ENCODE measurements around the gene PITPNM3. TPM values are rescaled to one million over a fixed set of nuclear protein-coding genes. Genes with fewer than 3 reads are reported as not detected.

Gene PITPNM3
- total and polyA plus RNA-seq, 2 experiments from 2014 or later = 1.0 to 1.5 TPM

DNA sequence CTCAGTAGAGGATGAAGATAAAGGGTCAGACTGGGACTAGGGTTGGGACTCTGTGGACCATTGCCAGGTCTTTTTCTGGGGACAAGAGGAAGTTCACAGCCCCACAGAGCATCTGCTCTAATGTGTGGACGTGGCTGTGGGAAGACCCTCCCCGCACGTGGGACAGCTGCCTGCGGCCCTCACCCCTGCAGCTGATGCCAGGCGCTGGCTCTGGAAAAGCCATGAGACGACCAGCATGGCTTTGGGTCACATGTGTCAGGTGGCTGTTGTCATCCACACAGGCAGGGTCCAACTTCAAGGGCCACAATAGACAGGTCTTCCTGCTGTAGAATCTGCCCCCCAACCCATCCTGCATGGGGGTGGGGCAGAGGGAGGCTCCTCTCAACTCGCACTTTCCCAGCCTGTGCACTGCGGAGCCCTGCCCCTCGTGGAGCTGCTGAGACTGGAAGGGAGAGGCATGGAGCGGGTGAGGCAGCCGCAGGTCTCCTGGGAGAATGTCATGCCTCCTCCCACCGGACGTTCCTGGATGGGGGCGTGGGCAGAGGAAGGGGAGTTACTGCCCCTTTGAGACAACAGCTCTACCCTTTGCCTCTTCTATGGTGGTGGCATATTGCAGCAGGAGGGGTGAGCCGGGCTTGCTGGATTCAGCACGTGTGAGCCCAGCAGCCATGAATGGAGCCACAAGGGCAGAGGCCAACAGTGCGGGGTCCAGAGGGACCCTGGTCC is 58.7 kb downstream of the PITPNM3 start:
- Mint-ChIP-seq H3K4me3 (no peak overlapping the region), H3K4me1 (peaks cover 58% of the 10 kb centered on the region), H3K27me3 (ENCODE audit: insufficient read depth, low read depth, poor library complexity) (peaks cover 18% of the 10 kb centered on the region), H3K27ac (no peak overlapping the region), H3K9me3 (peaks cover 2% of the 10 kb centered on the region; the same call in 1 of the 3 replicates), H3K36me3 (ENCODE audit: low read depth) (peaks cover 8% of the 10 kb centered on the region; the same call in 2 of the 3 replicates)
- Histone ChIP-seq H3K27me3 (ENCODE audit: insufficient read depth) (no peaks in the 10 kb centered on the region), H2AFZ (no peak overlapping the region), H3K9me2 (ENCODE audit: insufficient read depth) (no peaks in the 10 kb centered on the region), H3K27ac (ENCODE audit: low read depth) (no peak overlapping the region), H3K4me3 (no peak overlapping the region), H3K79me2 (replicated peaks; ENCODE audit: insufficient read depth) (no peaks in the 10 kb centered on the region), H3K4me2 (peak overlapping the region; percentile 51), H4K20me1 (replicated peaks; ENCODE audit: insufficient read depth) (no peaks in the 10 kb centered on the region), H3K36me3 (ENCODE audit: insufficient read depth) (no peaks in the 10 kb centered on the region), H3K4me1 (ENCODE audit: insufficient read depth) (peaks cover 39% of the 10 kb centered on the region), H3F3A (replicated peaks; ENCODE audit: low read depth) (no peaks in the 10 kb centered on the region)
- TF ChIP-seq, protein P1, sequence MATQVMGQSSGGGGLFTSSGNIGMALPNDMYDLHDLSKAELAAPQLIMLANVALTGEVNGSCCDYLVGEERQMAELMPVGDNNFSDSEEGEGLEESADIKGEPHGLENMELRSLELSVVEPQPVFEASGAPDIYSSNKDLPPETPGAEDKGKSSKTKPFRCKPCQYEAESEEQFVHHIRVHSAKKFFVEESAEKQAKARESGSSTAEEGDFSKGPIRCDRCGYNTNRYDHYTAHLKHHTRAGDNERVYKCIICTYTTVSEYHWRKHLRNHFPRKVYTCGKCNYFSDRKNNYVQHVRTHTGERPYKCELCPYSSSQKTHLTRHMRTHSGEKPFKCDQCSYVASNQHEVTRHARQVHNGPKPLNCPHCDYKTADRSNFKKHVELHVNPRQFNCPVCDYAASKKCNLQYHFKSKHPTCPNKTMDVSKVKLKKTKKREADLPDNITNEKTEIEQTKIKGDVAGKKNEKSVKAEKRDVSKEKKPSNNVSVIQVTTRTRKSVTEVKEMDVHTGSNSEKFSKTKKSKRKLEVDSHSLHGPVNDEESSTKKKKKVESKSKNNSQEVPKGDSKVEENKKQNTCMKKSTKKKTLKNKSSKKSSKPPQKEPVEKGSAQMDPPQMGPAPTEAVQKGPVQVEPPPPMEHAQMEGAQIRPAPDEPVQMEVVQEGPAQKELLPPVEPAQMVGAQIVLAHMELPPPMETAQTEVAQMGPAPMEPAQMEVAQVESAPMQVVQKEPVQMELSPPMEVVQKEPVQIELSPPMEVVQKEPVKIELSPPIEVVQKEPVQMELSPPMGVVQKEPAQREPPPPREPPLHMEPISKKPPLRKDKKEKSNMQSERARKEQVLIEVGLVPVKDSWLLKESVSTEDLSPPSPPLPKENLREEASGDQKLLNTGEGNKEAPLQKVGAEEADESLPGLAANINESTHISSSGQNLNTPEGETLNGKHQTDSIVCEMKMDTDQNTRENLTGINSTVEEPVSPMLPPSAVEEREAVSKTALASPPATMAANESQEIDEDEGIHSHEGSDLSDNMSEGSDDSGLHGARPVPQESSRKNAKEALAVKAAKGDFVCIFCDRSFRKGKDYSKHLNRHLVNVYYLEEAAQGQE (IDR thresholded peaks at IDR 0.05; ENCODE audit: unreplicated experiment) = no peak
- TF ChIP-seq ZNF331 (CRISPR knock-in tag; IDR thresholded peaks at IDR 0.05; ENCODE audit: low read depth) = no peak
- no peak for TF ChIP-seq CREB1 (CRISPR knock-in tag; IDR thresholded peaks at IDR 0.05; ENCODE audit: low read depth)
- no peak for TF ChIP-seq ZNF114 (CRISPR knock-in tag; IDR thresholded peaks at IDR 0.05)
- TF ChIP-seq, protein P2, sequence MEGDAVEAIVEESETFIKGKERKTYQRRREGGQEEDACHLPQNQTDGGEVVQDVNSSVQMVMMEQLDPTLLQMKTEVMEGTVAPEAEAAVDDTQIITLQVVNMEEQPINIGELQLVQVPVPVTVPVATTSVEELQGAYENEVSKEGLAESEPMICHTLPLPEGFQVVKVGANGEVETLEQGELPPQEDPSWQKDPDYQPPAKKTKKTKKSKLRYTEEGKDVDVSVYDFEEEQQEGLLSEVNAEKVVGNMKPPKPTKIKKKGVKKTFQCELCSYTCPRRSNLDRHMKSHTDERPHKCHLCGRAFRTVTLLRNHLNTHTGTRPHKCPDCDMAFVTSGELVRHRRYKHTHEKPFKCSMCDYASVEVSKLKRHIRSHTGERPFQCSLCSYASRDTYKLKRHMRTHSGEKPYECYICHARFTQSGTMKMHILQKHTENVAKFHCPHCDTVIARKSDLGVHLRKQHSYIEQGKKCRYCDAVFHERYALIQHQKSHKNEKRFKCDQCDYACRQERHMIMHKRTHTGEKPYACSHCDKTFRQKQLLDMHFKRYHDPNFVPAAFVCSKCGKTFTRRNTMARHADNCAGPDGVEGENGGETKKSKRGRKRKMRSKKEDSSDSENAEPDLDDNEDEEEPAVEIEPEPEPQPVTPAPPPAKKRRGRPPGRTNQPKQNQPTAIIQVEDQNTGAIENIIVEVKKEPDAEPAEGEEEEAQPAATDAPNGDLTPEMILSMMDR (conservative IDR thresholded peaks at IDR 0.05; ENCODE audit: low read depth in 2 of 2) = no peak
- no peak for TF ChIP-seq POLR2AphosphoS5 (IDR thresholded peaks at IDR 0.05; ENCODE audit: low read depth)
- TF ChIP-seq JUNB (IDR thresholded peaks at IDR 0.05; ENCODE audit: unreplicated experiment) = no peak
- no peak for TF ChIP-seq EZH2phosphoT487 (IDR thresholded peaks at IDR 0.05; ENCODE audit: unreplicated experiment)
- TF ChIP-seq NANOG (IDR thresholded peaks at IDR 0.05; ENCODE audit: borderline replicate concordance) = no peak
- no peak for TF ChIP-seq EZH2 (IDR thresholded peaks at IDR 0.05; ENCODE audit: low read depth, unreplicated experiment)
- TF ChIP-seq, protein P3, sequence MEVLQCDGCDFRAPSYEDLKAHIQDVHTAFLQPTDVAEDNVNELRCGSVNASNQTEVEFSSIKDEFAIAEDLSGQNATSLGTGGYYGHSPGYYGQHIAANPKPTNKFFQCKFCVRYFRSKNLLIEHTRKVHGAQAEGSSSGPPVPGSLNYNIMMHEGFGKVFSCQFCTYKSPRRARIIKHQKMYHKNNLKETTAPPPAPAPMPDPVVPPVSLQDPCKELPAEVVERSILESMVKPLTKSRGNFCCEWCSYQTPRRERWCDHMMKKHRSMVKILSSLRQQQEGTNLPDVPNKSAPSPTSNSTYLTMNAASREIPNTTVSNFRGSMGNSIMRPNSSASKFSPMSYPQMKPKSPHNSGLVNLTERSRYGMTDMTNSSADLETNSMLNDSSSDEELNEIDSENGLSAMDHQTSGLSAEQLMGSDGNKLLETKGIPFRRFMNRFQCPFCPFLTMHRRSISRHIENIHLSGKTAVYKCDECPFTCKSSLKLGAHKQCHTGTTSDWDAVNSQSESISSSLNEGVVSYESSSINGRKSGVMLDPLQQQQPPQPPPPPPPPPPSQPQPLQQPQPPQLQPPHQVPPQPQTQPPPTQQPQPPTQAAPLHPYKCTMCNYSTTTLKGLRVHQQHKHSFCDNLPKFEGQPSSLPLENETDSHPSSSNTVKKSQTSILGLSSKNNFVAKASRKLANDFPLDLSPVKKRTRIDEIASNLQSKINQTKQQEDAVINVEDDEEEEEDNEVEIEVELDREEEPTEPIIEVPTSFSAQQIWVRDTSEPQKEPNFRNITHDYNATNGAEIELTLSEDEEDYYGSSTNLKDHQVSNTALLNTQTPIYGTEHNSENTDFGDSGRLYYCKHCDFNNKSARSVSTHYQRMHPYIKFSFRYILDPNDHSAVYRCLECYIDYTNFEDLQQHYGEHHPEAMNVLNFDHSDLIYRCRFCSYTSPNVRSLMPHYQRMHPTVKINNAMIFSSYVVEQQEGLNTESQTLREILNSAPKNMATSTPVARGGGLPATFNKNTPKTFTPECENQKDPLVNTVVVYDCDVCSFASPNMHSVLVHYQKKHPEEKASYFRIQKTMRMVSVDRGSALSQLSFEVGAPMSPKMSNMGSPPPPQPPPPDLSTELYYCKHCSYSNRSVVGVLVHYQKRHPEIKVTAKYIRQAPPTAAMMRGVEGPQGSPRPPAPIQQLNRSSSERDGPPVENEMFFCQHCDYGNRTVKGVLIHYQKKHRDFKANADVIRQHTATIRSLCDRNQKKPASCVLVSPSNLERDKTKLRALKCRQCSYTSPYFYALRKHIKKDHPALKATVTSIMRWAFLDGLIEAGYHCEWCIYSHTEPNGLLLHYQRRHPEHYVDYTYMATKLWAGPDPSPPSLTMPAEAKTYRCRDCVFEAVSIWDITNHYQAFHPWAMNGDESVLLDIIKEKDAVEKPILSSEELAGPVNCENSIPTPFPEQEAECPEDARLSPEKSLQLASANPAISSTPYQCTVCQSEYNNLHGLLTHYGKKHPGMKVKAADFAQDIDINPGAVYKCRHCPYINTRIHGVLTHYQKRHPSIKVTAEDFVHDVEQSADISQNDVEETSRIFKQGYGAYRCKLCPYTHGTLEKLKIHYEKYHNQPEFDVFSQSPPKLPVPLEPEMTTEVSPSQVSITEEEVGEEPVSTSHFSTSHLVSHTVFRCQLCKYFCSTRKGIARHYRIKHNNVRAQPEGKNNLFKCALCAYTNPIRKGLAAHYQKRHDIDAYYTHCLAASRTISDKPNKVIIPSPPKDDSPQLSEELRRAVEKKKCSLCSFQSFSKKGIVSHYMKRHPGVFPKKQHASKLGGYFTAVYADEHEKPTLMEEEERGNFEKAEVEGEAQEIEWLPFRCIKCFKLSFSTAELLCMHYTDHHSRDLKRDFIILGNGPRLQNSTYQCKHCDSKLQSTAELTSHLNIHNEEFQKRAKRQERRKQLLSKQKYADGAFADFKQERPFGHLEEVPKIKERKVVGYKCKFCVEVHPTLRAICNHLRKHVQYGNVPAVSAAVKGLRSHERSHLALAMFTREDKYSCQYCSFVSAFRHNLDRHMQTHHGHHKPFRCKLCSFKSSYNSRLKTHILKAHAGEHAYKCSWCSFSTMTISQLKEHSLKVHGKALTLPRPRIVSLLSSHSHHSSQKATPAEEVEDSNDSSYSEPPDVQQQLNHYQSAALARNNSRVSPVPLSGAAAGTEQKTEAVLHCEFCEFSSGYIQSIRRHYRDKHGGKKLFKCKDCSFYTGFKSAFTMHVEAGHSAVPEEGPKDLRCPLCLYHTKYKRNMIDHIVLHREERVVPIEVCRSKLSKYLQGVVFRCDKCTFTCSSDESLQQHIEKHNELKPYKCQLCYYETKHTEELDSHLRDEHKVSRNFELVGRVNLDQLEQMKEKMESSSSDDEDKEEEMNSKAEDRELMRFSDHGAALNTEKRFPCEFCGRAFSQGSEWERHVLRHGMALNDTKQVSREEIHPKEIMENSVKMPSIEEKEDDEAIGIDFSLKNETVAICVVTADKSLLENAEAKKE (CRISPR knock-in tag; IDR thresholded peaks at IDR 0.05) = no peak
- no peak for TF ChIP-seq STAT1 (IDR thresholded peaks at IDR 0.05; ENCODE audit: unreplicated experiment)
- TF ChIP-seq, protein P4, sequence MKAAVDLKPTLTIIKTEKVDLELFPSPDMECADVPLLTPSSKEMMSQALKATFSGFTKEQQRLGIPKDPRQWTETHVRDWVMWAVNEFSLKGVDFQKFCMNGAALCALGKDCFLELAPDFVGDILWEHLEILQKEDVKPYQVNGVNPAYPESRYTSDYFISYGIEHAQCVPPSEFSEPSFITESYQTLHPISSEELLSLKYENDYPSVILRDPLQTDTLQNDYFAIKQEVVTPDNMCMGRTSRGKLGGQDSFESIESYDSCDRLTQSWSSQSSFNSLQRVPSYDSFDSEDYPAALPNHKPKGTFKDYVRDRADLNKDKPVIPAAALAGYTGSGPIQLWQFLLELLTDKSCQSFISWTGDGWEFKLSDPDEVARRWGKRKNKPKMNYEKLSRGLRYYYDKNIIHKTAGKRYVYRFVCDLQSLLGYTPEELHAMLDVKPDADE (IDR thresholded peaks at IDR 0.05) = no peak
- peak; percentile 40 for DNase-seq (ENCODE audit: low spot score)
- ATAC-seq = peak; percentile 5; the same call in 2 of the 3 replicates
